GM21515 (cell line): ENCODE results near the gene PCDHGA1.
"Not testable (repeated sequence)": the region's sequence is repeated elsewhere in the genome, so short reads cannot be mapped to it uniquely, and the experiment has no call there.

Experiments used
- ATAC-seq: cut with Tn5 transposase; IDR thresholded peaks from one replicate; pipeline ENCODE4 v1.9.1; 2021; ENCODE audit not compliant: unreplicated experiment

PCDHGA1 gene

GRCh38 chr5:141330299-141331080, at the start of gene PCDHGA1:
Gene PCDHGA1, plus strand, starts transcription at chr5:141330514.
- ATAC-seq: no peak

DNA sequence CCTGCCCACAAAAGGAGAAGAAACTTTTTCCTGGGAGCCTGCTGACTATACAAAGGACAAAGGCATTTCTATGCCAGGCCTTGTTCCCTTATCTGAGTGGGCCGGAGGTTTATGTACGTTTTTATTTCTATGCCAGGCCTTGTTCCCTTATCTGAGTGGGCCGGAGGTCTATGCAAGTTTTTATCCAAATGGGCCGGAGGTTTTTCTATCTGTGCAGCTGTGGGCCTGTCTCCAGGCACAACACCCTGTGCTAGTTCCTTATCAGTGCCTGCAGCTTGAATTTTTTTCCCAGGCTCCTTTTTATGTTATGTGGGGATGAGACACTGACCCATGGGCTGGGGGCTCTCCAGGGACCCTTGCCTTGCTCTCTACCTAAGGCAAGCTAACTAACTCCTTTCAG, 31.9 kb upstream of the PCDHGA1 start:
- no peak for ATAC-seq

DNA sequence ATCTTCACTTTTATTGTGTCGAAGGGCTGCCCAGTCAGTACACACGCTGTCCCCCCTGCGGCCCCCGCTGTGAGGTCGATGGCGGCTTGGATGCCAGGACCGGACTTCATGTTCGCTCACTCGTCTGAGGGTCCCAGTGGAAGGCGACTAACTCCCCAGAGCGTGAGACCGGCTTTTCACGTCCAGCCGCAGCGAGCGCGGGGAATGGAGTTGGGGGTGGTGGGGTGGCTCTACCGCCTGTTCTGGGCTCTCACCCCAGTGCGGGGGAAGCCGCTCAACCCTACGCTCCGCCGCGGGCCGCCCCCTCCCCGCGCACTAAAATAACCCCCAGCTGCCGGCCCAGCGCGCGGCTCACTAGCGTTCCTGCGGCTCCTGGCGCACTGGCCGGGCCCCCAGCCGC, 26.6 kb upstream of the PCDHGA1 start, which contains the start of gene SLC25A2:
Gene SLC25A2 (minus strand): TSS at position 294 of the 400 bp plus-strand sequence. CDS start 184 bp downstream, at position 110.
- ATAC-seq: no peak

DNA sequence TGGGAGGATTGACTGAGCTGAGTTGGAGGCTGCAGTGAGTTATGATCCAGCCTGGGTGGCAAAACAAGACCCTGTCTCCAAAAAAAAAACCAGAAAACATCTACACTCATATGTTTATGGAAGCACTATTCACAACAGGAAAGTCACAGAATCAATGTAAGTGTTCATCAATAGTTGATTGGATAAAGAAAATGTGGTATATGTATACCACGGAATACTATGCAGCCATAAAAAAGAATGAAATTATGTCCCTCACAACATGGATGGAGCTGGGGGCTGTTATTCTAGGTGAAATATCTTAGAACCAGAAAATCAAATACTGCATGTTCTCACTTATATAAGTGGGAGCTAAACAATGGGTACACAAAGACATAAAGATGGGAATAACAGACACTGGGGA, 23.7 kb upstream of the PCDHGA1 start:
- ATAC-seq: no peak

GRCh38 chr5:141313711-141314110, 16.6 kb upstream of the PCDHGA1 start:
- no peak for ATAC-seq

DNA sequence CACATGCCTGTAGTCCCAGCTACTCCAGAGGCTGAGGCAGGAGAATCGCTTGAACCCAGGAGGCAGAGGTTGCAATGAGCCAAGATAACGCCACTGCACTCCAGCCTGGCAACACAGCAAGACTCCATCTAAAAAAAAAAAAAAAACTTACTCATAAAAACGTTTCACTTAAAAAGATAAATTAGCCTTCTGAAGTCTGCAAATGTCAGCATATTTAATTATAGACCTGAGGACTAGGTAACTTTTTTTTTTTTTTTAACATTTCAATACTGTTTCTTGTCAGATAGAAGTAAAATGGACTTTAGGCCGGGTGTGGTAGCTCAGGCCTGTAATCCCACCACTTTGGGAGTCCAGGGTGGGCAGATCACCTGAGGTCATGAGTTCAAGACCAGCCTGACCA, 13.4 kb upstream of the PCDHGA1 start:
- ATAC-seq: not testable (repeated sequence)

DNA sequence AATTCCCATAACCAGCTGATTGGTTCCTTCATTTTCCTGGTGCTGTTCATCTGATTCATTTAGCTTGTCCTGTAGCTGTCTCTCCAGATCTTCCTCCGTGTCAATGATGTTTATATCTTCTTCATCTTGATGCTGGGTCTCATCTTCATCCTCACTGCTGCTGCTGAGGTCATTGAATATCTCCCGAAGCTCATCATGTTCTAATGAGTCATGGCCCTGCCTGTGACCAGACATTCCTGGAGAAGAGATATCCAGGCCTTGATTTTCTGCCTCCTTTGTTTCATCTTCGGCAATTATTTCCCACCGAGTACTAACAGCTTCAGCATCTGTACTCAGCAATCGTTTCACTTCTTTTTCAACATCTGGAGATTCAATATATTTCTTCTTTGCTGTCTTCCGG, 11.1 kb upstream of the PCDHGA1 start:
- ATAC-seq: no peak

DNA sequence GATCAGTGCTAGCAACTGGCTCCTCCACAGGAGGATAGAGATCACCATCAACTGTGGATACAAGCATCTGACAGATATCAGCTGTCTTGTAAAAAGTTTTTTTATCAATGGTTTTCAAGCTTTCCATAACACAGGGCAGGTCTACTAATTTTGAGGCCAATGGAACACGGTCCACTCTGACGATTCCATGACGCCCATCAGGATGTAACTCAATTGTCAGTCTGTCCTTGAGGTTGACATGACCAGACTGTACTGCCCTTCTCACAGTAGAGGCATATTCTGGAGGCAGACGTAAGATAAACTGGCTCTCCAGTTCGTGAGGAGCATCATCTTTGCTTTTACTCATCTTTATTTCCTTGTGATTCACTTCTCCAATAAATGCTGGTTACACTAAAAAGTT, 10.6 kb upstream of the PCDHGA1 start:
- ATAC-seq: no peak

GRCh38 chr5:141320225-141321169, 9.8 kb upstream of the PCDHGA1 start, which contains the start of gene TAF7:
Gene TAF7, minus strand, starts transcription at chr5:141320784. Its CDS starts 740 bp downstream, at chr5:141320044.
- peak; percentile 95 for ATAC-seq

DNA sequence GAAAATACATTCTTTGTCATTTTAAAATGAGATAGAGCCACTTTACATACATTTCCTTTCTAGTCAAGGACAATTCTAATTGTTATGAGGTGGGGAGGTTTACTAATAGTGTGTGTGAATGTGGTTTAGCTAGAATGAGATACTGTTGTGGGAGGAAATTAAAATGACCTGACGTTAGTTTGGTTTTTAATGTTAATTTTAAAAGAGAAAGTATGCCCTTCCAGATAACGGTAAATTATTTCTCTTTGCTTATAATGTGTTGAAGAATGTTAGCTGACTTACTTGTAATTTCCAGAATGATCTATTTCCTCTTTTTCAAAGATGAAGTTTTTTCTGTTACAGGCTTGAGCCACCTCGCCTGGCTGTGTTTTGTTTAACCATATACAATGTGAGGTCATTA, 8.1 kb upstream of the PCDHGA1 start:
- ATAC-seq: no peak

DNA sequence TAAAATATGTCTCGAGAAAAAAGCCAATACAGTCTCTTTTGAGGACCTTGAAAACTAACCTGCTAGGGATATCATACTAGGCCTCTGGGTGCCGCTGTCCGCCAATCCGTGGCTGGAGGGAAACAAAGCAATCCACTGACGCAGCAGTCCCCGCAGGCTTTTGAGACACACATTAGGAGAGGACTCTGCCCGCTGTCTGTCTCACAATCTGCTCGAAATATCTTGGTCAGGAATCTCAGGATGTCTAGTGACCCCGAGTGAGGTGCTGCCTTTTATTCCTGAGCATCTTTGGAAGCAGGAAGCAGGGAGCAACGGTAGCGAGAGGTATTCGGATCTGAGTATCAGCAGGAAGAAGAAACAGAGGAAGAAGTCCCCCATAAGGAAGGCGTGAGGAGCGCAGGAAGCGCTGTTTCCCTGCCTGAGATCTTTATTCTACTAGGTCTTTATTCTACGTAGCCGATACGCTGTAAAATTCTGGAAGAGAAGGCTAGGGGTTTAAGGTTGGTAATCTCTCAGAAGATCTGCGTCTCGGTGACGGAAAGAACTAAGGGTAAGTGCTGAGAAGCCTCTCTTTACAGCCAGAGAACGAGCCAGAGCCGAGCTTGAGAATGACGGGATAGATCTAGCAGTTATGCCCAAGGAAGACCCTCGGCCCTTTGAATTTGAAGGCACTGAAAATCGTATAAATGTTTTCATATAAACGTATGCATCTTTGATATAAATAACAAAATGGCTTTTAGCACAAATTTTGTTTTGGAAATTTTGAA, 4.0 kb upstream of the PCDHGA1 start:
- ATAC-seq: peak; percentile 92

- no peak for ATAC-seq
These were observed 2.1 kb upstream of the PCDHGA1 start for GRCh38 chr5:141328231-141328630.

GRCh38 chr5:141332571-141332970, 2.3 kb downstream of the PCDHGA1 start:
- not testable (repeated sequence) for ATAC-seq

- no peak for ATAC-seq
These were observed 8.4 kb downstream of the PCDHGA1 start, which contains the start of gene PCDHGA2 for GRCh38 chr5:141338538-141339306. Gene PCDHGA2, plus strand, starts transcription at chr5:141338760.

DNA sequence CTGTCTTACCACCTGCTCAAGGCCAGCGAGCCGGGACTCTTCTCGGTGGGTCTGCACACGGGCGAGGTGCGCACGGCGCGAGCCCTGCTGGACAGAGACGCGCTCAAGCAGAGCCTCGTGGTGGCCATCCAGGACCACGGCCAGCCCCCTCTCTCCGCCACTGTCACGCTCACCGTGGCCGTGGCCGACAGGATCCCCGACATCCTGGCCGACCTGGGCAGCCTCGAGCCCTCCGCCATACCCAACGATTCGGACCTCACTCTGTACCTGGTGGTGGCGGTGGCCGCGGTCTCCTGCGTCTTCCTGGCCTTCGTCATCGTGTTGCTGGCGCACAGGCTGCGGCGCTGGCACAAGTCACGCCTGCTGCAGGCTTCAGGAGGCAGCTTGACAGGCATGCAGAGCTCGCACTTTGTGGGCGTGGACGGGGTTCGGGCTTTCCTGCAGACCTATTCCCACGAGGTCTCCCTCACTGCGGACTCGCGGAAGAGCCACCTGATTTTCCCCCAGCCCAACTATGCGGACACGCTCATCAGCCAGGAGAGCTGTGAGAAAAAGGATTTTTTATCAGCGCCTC, 10.6 kb downstream of the PCDHGA1 start:
- not testable (repeated sequence) for ATAC-seq

- ATAC-seq: no peak
These were observed 12.5 kb downstream of the PCDHGA1 start for GRCh38 chr5:141342773-141343172.

DNA sequence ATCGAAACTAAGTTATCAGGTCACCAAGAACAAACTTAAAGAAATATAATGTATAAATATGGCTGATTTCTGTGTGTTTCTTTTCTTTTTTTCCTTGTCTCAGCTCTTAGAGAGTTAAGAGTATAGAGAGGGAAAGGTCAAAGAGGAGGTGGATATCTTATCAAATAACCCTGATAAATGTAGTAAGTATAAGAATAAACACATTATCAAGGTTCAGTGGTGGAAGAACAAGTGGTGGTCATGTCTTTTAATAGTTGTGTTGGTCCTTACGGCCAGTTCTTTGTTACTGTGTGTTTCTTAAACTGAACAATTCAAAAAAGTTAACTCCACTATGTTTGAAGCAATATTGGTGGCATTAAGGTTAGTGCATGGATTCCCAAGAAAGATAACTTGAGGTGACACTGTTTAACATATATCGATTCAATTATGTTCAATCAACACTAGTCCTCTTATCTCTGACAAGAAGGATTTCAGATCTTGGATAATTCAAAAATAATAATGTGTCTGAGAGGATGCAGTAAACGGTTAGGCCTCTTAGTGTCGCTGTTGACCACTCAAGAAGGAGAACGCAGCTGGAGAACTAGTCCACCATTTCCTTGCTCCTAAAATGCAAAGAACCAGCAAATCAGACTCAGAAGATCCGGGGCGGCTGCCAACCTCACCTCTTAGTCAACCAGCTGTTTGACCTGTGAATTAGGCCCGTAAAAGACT, 13.1 kb downstream of the PCDHGA1 start, which contains the start of gene PCDHGA3:
Gene PCDHGA3 (plus strand): TSS at position 588 of the 711 bp plus-strand sequence. CDS start 205 bp downstream, outside the sequence.
- no peak for ATAC-seq

- no peak for ATAC-seq
These were observed 13.7 kb downstream of the PCDHGA1 start for GRCh38 chr5:141343953-141344463.

DNA sequence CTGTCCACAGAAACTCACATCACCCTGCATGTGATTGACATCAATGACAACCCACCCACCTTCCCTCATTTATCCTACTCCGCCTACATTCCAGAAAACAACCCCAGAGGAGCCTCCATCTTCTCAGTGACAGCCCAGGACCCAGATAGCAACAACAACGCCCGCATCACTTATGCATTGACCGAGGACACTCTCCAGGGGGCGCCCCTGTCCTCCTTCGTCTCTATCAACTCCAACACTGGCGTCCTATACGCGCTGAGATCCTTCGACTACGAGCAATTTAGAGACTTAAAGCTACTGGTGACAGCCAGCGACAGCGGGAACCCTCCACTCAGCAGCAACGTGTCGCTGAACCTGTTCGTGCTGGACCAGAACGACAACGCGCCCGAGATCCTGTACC, 15.0 kb downstream of the PCDHGA1 start:
- no peak for ATAC-seq
